HG02885 (cell line): ENCODE measurements around the gene FRMD4A.

Source experiments
- ATAC-seq: cut with Tn5 transposase; IDR thresholded peaks from one replicate; pipeline ENCODE4 v1.9.1; 2021; ENCODE audit warnings: mild to moderate bottlenecking; ENCODE audit not compliant: unreplicated experiment, poor library complexity

Gene FRMD4A

DNA sequence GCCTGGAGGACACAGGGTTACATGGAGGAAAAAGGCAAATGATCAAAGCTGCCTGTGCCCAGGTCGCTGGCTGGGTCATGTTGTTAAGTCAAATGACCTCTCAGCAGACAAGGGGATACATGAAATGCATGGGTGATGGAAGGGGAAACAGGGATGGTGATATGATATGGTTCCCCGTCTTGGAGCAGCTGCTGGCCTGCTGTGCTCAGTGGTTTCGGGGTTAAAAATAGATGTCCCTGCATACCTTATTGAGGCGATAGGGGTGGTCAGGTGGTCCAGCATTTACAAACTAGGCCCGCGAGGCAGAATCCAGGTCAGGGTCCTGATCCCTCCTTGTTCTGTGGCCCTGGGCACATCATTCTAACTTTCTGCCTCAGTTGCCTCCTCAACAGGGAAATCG is 586.8 kb downstream of the FRMD4A start:
- no peak for ATAC-seq

DNA sequence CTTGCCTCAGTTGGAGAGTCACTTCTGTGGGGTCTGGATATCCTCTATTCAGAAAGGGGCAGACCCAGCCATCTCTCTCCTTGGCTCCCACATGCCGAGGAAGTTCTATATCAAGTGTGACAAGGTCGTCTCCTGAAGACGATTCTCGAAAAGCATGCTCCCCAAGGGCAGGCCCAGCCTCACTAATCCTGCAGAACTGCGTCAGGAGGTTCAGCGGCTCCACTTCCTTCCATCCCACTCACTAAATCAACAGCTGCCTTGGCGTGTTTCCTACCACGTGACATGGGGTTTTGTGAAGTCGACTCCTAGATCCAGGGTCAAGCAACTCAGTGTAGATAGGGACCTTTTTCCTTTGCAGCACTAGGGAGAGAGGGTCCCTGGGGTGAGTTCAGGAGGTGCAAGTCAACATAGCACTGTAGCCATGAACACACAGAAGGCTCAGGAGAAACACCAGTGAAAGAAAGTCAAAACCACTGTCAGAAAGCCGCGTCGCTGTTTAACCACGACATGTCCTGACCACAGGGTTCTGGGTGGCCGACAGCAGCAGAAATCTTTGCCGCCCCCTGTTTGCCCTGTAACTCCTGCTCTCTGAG is 587.5 kb downstream of the FRMD4A start:
- ATAC-seq, result peak; percentile 46

- ATAC-seq, result no peak
Observed at GRCh38 chr10:13741438-13741837, 589.3 kb downstream of the FRMD4A start.

DNA sequence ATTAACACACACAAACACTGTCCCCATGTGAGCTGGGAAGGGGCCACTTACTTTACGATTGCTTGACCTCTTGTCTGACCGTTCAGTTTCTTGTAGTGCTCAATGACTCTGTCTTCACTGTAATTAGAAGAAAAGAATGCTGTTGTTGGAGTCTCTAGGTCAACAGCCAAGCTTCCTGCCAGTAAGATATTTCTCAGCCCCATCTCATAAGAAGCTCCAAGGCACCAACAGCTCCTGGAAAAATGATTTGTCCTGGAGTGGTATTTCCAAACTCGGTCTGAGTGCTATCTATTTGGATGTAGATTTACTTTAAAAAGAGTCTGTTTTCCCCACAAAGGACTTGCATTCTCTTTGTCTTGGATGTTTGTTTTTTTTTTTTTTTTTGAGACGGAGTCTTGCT is 590.3 kb downstream of the FRMD4A start:
- ATAC-seq, result no peak

DNA sequence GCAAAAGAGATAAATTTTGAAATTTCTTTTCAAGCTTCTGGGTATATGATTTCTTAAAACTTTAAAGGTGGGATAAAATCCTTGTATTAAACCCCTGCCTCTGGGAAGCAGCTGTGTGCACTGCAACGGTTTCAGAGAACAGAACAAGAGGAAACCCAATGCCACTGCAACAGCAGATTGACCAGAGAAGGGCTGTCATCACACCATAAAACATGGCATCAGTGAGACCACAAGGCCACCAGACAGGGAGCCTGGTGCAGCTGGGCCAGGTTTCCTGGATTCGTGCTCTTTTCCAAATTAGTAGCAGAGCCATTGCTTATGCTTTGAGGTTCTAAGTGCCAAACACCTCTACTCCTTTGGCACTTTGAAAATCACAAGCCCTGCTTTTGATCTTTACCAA is 591.5 kb downstream of the FRMD4A start:
- ATAC-seq, result no peak

DNA sequence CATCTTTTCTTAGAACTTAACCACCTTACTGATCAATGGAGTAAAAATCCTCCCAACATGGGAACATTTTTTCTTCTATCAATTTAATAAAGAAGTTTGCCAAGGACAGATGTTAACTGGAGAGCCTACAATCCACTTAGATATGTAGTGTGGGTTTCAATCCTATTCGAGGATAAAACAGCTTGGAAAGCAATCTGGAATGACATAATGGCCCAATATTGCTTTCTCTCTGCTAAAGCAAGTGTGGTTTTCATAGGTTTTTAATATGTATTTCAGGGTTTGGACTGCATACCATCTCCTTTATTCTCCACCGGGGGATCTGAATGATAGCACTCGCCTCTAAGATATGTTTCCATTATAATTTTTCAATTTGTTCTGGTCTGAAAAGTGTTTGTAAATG is 594.2 kb downstream of the FRMD4A start:
- ATAC-seq, result no peak

DNA sequence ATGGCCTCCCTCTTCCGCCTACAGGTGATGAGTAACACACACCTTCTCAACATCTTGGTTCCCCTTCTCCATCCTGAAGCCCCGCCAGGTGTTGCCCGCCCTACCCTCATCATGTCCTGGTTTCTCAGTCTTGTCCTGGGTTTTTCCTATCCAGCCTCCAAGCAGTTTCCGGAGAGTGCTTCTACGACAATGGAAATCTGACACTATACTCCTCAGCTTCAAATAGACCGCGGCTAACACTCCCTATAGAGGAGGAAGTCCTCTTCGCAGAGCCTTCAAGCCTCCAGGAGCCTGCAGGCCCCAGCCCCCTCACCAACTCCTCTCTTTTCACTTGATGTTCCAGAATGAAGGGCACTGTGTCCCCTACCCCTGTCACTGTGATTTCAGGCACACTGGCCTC is 596.6 kb downstream of the FRMD4A start:
- no peak for ATAC-seq

DNA sequence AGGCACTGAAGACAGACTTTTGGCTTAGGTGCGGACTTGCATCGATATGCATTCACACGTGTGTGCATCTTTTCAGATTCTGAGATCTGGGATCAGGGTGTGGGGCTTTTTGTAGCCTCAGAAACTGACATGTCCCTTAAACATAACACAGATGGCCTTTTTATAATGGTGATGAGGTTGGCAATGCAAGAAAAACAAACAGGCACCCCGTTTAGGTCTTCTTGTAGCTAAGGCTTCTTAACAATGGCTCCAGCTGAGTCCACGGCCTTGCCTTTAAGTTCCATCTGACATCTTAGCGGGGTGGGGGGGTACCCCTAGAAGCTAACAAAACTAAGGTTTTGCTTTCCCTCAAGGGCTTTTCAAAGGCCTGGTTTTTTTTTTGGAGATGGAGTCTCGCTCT is 597.7 kb downstream of the FRMD4A start:
- ATAC-seq, result no peak

DNA sequence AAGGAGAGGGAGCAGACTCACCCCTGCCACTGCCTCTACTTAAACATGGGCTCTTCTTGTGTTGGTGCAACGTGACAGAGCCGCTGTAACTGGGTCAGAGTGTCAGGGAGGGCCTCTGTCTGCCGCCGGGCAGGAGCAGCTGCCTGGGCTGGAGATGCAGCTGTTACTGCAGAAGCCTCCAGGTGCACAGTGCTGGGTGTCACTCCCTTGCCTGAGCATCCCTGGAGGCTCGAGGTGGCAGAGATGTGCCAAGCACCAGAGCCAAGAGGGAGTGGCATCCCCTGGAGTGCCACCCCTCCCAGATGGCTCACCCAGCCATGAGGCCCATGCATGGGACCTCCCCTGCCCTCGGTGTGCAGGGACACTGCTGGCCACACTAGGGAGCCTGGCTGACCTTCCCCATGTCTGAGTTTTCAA is 598.3 kb downstream of the FRMD4A start:
- ATAC-seq, result no peak

DNA sequence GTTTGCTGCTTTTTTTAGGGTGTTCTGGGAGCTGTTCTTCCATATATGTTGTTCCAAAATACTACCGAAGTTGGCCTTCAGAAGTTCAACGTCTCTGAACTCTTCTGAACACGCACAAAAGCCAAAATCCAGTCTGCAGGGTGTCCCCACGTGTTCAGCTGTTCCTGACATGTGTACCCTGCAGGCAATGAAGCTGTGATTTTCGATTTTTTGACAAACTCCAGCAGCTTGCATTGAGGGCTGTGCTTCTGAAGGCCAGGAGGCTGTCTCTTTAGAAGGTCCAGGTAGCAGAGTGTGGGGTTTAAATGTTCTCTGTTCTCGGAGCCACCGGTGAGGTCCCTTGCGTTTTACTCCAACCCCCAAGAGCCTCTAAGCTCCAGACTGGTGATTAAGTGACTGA is 598.9 kb downstream of the FRMD4A start:
- no peak for ATAC-seq

GRCh38 chr10:13730956-13731355 is 599.8 kb downstream of the FRMD4A start:
- ATAC-seq, result no peak

DNA sequence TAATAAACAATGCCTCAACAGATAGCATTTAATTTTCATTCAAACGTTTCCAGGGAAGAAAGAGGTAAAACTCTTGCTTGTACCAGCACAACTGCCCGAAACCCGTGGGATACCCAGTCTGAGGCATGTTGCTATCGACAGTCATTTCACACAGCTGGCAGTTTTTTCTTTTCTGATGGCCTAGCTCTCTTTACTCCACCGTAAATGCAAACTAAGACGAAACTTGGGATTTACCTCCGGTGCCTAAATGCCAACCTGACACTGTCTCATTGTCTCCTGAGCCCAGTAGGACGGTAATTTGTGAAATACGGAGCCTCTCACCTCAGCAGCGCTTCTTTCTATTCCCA is 600.4 kb downstream of the FRMD4A start:
- no peak for ATAC-seq

- no peak for ATAC-seq
Observed at GRCh38 chr10:13729586-13730305, 601.0 kb downstream of the FRMD4A start.

GRCh38 chr10:13728898-13729535 is 601.7 kb downstream of the FRMD4A start:
- no peak for ATAC-seq

DNA sequence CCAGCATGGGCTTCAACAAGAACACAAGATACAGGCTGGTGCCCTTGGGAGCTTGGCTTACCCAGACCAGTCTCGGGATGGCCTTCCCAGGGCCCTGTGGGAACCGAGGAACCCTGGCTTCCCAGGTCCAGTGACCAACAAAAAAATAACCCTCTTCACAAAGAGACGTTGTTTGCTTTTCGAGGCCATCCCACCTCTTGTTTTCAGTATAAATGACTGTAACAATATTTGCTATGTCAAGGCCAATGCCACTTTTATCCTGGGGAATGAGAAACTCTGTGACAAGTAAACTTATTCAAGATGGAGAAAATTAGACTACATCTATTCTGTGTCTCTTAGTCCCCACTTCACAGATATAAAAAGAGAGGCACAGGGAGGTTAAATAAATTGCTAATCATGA is 605.1 kb downstream of the FRMD4A start:
- ATAC-seq, result no peak

DNA sequence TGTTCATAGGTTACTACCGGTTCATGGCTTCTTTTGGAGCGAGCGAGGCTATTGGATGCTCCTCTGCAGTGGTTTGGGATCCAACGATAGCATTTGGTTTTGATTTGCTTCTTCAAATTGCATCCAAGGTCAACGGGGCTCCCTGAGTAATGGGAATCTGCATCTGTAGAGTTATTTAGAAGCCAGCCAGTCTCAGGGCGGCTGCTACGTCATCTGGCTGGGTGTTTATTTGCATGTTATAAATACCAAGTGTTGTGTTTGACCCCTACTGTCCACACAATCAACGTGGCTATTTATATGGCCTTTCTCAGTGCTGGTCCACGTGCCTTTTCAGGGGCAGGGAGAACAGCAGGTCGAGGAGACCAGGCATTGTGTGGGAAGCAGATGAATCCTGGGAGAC is 606.2 kb downstream of the FRMD4A start:
- no peak for ATAC-seq

GRCh38 chr10:13722747-13723653 is 607.7 kb downstream of the FRMD4A start:
- ATAC-seq, result no peak

DNA sequence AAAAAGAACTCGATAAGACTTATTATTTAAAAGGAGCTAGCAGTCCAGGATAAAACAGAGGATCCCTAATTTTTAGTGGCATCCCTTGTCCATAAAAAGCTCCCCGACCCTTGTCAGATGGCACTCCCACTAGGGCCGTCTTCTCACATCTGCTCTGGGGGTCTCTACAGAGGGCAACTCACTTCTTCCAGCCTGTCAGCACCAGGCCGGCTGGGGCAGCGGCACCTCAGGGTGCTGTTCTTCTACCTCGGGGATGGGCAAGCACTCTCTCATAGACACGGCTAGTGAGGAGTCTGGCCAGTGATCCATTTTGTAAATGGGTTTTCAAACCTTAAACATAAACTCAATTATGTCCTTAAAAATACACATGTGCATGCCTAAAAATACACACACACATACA is 609.2 kb downstream of the FRMD4A start:
- no peak for ATAC-seq

DNA sequence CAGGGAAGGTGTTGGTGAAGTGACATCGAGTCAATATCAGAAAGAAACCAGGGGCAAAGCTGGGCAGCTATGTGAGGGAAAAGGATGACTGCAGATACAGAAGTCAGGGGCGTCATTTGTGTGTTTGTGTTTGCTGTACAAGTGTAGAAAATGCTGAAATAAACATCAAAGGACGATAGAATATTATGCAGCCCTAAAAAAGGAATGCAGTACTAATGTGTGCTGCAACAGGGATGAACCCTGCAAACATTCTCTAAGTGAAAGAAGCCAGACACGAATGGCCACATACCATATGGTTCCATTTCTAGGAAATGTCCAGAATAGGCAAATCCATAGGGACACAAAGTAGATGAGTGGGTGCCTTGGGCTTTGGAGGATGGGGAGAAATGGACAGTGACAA is 610.0 kb downstream of the FRMD4A start:
- no peak for ATAC-seq

GRCh38 chr10:13719425-13719824 is 611.3 kb downstream of the FRMD4A start:
- ATAC-seq, result no peak

DNA sequence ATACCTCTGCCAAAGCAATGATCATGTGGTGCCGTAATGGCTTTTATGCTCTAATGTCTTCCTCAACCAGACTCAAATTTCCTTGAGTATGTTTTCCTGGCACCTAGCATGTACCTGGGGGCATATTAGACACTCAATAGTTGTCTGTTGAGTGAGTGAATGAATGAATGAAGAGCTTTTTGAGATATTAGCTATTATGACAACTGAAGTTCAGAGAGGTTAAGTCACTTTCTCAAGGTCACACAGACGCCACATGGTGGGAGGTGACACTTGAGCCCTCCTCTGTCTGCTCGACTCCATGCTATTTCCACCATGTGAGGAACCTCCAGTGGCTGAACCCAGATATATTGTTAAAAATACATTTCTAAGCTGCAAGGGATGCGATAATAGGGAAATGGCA is 611.9 kb downstream of the FRMD4A start:
- no peak for ATAC-seq
